Sciatic nerve (tissue), 2 donors: ENCODE measurements around the gene XKRX. TPM values are rescaled to one million over a fixed set of nuclear protein-coding genes. Genes with fewer than 3 reads are reported as not detected.

Source experiments
- ATAC-seq: fragments of 200-7000 bp; cut with Tn5 transposase; one replicate; pipeline ENCODE4 v1.9.1; 2020; ENCODE audit warnings: mild to moderate bottlenecking, moderate library complexity
- DNase-seq: peaks from one replicate; pipeline ENCODE4 v3.0.0-alpha.2; 2020; ENCODE audit warnings: low spot score
- intact Hi-C: fragments of 100-400 bp; cut with DNase I; formaldehyde crosslinking; loops from one replicate; pipeline ENCODE4 v1.14.2; 2022
- total RNA-seq: library from RNA; stranded (reverse); fragmentation: NEBNext Ultra II Directional; extraction: Animal tissue kit (Norgen Biotek cat#: 25700); gene quantifications from one replicate; pipeline ENCODE4 v1.2.1, GENCODE V29; 2021
- donor health status: DM: no; HTN: no; CAD: no.
- donor health status: DM: no; HTN: no; CAD: no.

Gene XKRX
- total RNA-seq, 1 donor from 2014 or later: 0.27 TPM

GRCh38 chrX:100905620-100906019 lies 23.1 kb downstream of the XKRX start:
- intact Hi-C loops: no loop called here
- ATAC-seq (no peak), DNase-seq (no peak)

GRCh38 chrX:100904433-100904832 lies 24.3 kb downstream of the XKRX start:
- DNase-seq (no peak), ATAC-seq (no peak)
- intact Hi-C loops: no loop called here

GRCh38 chrX:100895365-100896075 lies 33.2 kb downstream of the XKRX start:
- no peak for DNase-seq
- intact Hi-C loops: no loop called here
- no peak for ATAC-seq

- DNase-seq: no peak
These were observed 45.1 kb downstream of the XKRX start for GRCh38 chrX:100883654-100884053.

GRCh38 chrX:100880368-100880767 lies 48.3 kb downstream of the XKRX start:
- DNase-seq (no peak), ATAC-seq (no peak)
- intact Hi-C loops: no loop called here

More at GRCh38 chrX:100883654-100884053, 45.1 kb downstream of the XKRX start:
- intact Hi-C loops: no loop called here
- no peak for ATAC-seq

- ATAC-seq (no peak), DNase-seq (no peak)
- intact Hi-C loops: no loop called here
These were observed 54.4 kb downstream of the XKRX start, which contains the start of gene NOX1 for GRCh38 chrX:100874325-100874724. NOX1 (minus strand) TSS chrX:100874359; CDS start chrX:100874139, 220 bp downstream.

GRCh38 chrX:100871594-100872560 lies 56.8 kb downstream of the XKRX start:
- intact Hi-C loops: no loop called here
- DNase-seq (no peak), ATAC-seq (no peak)

- DNase-seq: no peak
- ATAC-seq: no peak
- intact Hi-C loops: no loop called here
These were observed 58.2 kb downstream of the XKRX start for GRCh38 chrX:100870527-100870926.

- intact Hi-C loops: no loop called here
- ATAC-seq: no peak
- no peak for DNase-seq
These were observed 60.4 kb downstream of the XKRX start for GRCh38 chrX:100868273-100868672.

- intact Hi-C loops: no loop called here
- DNase-seq (no peak), ATAC-seq (no peak)
These were observed 63.9 kb downstream of the XKRX start for GRCh38 chrX:100864657-100865391.

Other genes with a start within 250 kb of the XKRX start
- 18.0 TPM for gene SYTL4, start 196.8 kb downstream of the XKRX start, total RNA-seq
- gene CSTF2, start 108.5 kb downstream of the XKRX start, total RNA-seq: 9.5 TPM
- not detected for gene NOX1, start 54.6 kb downstream of the XKRX start, total RNA-seq
- not detected for gene ARL13A, start 40.8 kb upstream of the XKRX start, total RNA-seq
- gene TRMT2B, start 123.2 kb upstream of the XKRX start, total RNA-seq: 14.5 TPM
- gene TMEM35A, start 150.0 kb upstream of the XKRX start, total RNA-seq: 2.3 TPM
- 4.9 TPM for gene CENPI, start 169.3 kb upstream of the XKRX start, total RNA-seq